B cell (primary cell): ENCODE results near the gene SH3TC1.

Experiments used
- CTCF ChIP-seq: fragments of 200-600 bp; IDR thresholded peaks from one replicate; pipeline ENCODE4 v1.8.0; 2022; ENCODE audit warnings: antibody characterized with exemption, mild to moderate bottlenecking
- EZH2 ChIP-seq: IDR thresholded peaks from 2 replicates; pipeline ENCODE4 v1.6.1; 2012; ENCODE audit warnings: borderline replicate concordance, low read depth, mild to moderate bottlenecking, moderate library complexity, low read length; ENCODE audit not compliant: insufficient read depth, poor library complexity, severe bottlenecking

GRCh38 chr4:8237256-8237989, 38.3 kb downstream of the SH3TC1 start:
- no peak for TF ChIP-seq CTCF
- no peak for TF ChIP-seq EZH2
